ENCODE results near the gene ABLIM3. TPM values are rescaled to one million over a fixed set of nuclear protein-coding genes. Genes with fewer than 3 reads are reported as not detected.

Gene ABLIM3
- total and polyA plus RNA-seq, 2 of the 8 experiments (the other 6 are each of a cell fraction or from before 2014, with no cell fraction given): 0.36 to 0.56 TPM

GRCh38 chr5:149164731-149165130 is 23.4 kb downstream of the ABLIM3 start:
- Histone ChIP-seq H2BK120ac (replicated peaks; ENCODE audit: low read depth, low read length) (no peak overlapping the region), H2BK15ac (ENCODE audit: low read length) (no peak overlapping the region), H2AFZ (ENCODE audit: low read length) (no peak overlapping the region), H3K36me3 (ENCODE audit: control insufficient read depth in 2 of 4, insufficient read depth in 4 of 4, low read length in 3 of 4) (no peaks in the 10 kb centered on the region), H2BK5ac (ENCODE audit: low read depth, low read length) (no peak overlapping the region), H3K27me3 (replicated peaks in 1 of 4; ENCODE audit: control insufficient read depth in 3 of 4, extremely low read depth in 1 of 4, insufficient read depth in 3 of 4, low read length in 3 of 4) (peaks cover 0 to 1% (median 0%) of the 10 kb centered on the region in 4 experiments; a peak in 1 of 7 replicates), H3K9ac (replicated peaks in 1 of 4; ENCODE audit: extremely low read depth in 1 of 4, low read depth in 3 of 4, low read length in 3 of 4) (no peak overlapping the region), H4K8ac (ENCODE audit: extremely low read depth, insufficient read depth, low read length) (no peak overlapping the region), H4K91ac (replicated peaks; ENCODE audit: insufficient read length, low read length) (no peak overlapping the region), H3K27ac (ENCODE audit: low read depth, low read length) (no peak overlapping the region), H3K4me3 (ENCODE audit: extremely low read depth in 1 of 4, insufficient read depth in 2 of 4, low read depth in 3 of 4, low read length in 4 of 4) (no peak overlapping the region), H3K23me2 (ENCODE audit: low read depth, low read length) (no peaks in the 10 kb centered on the region), H3K4ac (replicated peaks; ENCODE audit: insufficient read length, low read depth, low read length) (no peak overlapping the region), H3K18ac (ENCODE audit: extremely low read depth, low read length) (no peak overlapping the region), H2AK5ac (ENCODE audit: low read depth, low read length) (no peak overlapping the region), H4K20me1 (replicated peaks in 1 of 2; ENCODE audit: control insufficient read depth in 1 of 2, insufficient read depth in 2 of 2, low read length in 2 of 2) (no peaks in the 10 kb centered on the region), H2BK20ac (ENCODE audit: low read length) (no peak overlapping the region), H3K4me2 (ENCODE audit: insufficient read depth in 1 of 2, low read depth in 2 of 2, low read length in 2 of 2) (no peak overlapping the region), H3K4me1 (replicated peaks in 1 of 4; ENCODE audit: control insufficient read depth in 3 of 4, insufficient read depth in 4 of 4, low read length in 3 of 4) (no peaks in the 10 kb centered on the region), H3K9me3 (ENCODE audit: insufficient read depth in 2 of 2, low read depth in 1 of 2, low read length in 1 of 2) (no peaks in the 10 kb centered on the region), H3K79me2 (ENCODE audit: control insufficient read depth in 1 of 2, insufficient read depth in 2 of 2, low read length in 2 of 2) (no peaks in the 10 kb centered on the region), H4K5ac (ENCODE audit: insufficient read length, low read depth, low read length) (no peak overlapping the region), H3K23ac (ENCODE audit: insufficient read length) (no peak overlapping the region), H3K14ac (ENCODE audit: insufficient read length) (no peak overlapping the region), H3K56ac (replicated peaks; ENCODE audit: insufficient read length, low read depth, low read length) (no peak overlapping the region), H2BK12ac (ENCODE audit: low read depth, low read length) (no peak overlapping the region), H3K79me1 (ENCODE audit: low read depth, low read length) (no peaks in the 10 kb centered on the region)
- DNase-seq (ENCODE audit: low read depth in 1 of 2, low spot score in 2 of 2): no peak
- POLR2A ChIA-PET (ENCODE audit: partially characterized antibody): no interaction called here
- WGBS, 2 experiments (ENCODE audit: extremely low coverage in 1 of 2, insufficient coverage in 1 of 2, insufficient read length in 1 of 2, insufficient replicate concordance in 2 of 2, low coverage in 1 of 2, low lambda C conversion rate in 2 of 2, missing lambda C conversion rate in 1 of 2): 96% methylated on average over 1 of the region's 1 CpG; no CpG with 5 or more reads in 1 of the 2 experiments
- TF ChIP-seq TCF12 (IDR thresholded peaks at IDR 0.05; ENCODE audit: low read depth, low read length) (no peak), RBBP5 (IDR thresholded peaks at IDR 0.05; ENCODE audit: borderline replicate concordance, low read depth, low read length) (no peak)
- CTCF ChIA-PET (ENCODE audit: partially characterized antibody): interaction anchor here (0.6 to 1.0 kb wide), 2 partner anchors 65 to 1643 kb away, joined by 3 to 4 read pairs; no protein-coding TSS in a partner anchor
- no peak for FAIRE-seq
